HL-60 (cell line): Measurements from ENCODE around the gene CEP350.

Source experiments
- DNase-seq, 2 experiments: peaks; one replicate each; pipeline ENCODE4 v3.0.0-alpha.2; 2010 to 2020; ENCODE audit warnings: low read depth in 1 of 2, low spot score in 1 of 2
- H3K27ac ChIP-seq: fragments of 250-450 bp; sonication (Bioruptor Pico); replicated peaks from 2 replicates; pipeline ENCODE4 v1.5.1; 2020; ENCODE audit warnings: mild to moderate bottlenecking, moderate library complexity
- H3K27me3 ChIP-seq: fragments of 250-450 bp; sonication (Bioruptor Pico); 2 replicates; pipeline ENCODE4 v1.5.1; 2021; ENCODE audit warnings: mild to moderate bottlenecking, moderate library complexity; ENCODE audit not compliant: insufficient read depth, poor library complexity, severe bottlenecking
- H3K4me3 ChIP-seq: replicated peaks from 2 replicates; pipeline ENCODE4 v1.5.1; 2011; ENCODE audit warnings: mild to moderate bottlenecking, control low read depth, low read length; ENCODE audit not compliant: insufficient read depth
- GABPA ChIP-seq: IDR thresholded peaks from 2 replicates; pipeline ENCODE4 v1.6.1; 2012; ENCODE audit warnings: low read depth
- POLR2AphosphoS5 ChIP-seq: IDR thresholded peaks from 2 replicates; pipeline ENCODE4 v1.6.1; 2012; ENCODE audit warnings: low read depth
- SPI1 ChIP-seq: IDR thresholded peaks from 2 replicates; pipeline ENCODE4 v1.6.1; 2012; ENCODE audit warnings: low read depth, mild to moderate bottlenecking, borderline replicate concordance
- TF ChIP-seq, protein P1 (sequence below): IDR thresholded peaks from one replicate; pipeline ENCODE4 v1.5.1; 2011; ENCODE audit warnings: low read length, control low read depth, inconsistent platforms; ENCODE audit not compliant: insufficient read depth
- TF ChIP-seq, protein P2 (sequence below): IDR thresholded peaks from 2 replicates; pipeline ENCODE4 v1.6.1; 2012; ENCODE audit warnings: low read depth; ENCODE audit not compliant: insufficient replicate concordance

The CEP350 gene

DNA sequence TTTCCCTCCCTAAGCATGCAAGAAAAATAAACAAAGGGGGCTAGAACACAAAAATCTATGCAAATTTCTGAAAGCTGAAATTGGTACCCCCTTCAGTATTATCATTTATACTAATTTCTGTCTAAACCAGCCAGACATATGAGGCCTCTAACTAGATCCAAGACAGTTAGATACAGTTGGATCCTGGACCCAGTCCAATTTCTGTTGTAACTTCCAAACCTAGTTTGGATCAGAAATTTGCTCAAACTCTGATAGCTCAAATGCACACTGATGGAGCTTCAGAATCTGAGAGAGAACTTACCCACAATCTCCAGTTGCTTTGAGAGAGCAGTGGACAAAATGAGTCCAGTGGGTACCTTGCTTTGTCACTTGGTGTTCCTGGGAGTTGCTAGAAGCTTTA is 11.9 kb downstream of the CEP350 start:
- no peak overlapping the region for H3K27ac ChIP-seq
- TF ChIP-seq GABPA (no peak), SPI1 (no peak), POLR2AphosphoS5 (no peak)
- TF ChIP-seq, protein P1, sequence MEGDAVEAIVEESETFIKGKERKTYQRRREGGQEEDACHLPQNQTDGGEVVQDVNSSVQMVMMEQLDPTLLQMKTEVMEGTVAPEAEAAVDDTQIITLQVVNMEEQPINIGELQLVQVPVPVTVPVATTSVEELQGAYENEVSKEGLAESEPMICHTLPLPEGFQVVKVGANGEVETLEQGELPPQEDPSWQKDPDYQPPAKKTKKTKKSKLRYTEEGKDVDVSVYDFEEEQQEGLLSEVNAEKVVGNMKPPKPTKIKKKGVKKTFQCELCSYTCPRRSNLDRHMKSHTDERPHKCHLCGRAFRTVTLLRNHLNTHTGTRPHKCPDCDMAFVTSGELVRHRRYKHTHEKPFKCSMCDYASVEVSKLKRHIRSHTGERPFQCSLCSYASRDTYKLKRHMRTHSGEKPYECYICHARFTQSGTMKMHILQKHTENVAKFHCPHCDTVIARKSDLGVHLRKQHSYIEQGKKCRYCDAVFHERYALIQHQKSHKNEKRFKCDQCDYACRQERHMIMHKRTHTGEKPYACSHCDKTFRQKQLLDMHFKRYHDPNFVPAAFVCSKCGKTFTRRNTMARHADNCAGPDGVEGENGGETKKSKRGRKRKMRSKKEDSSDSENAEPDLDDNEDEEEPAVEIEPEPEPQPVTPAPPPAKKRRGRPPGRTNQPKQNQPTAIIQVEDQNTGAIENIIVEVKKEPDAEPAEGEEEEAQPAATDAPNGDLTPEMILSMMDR = no peak
- TF ChIP-seq, protein P2, sequence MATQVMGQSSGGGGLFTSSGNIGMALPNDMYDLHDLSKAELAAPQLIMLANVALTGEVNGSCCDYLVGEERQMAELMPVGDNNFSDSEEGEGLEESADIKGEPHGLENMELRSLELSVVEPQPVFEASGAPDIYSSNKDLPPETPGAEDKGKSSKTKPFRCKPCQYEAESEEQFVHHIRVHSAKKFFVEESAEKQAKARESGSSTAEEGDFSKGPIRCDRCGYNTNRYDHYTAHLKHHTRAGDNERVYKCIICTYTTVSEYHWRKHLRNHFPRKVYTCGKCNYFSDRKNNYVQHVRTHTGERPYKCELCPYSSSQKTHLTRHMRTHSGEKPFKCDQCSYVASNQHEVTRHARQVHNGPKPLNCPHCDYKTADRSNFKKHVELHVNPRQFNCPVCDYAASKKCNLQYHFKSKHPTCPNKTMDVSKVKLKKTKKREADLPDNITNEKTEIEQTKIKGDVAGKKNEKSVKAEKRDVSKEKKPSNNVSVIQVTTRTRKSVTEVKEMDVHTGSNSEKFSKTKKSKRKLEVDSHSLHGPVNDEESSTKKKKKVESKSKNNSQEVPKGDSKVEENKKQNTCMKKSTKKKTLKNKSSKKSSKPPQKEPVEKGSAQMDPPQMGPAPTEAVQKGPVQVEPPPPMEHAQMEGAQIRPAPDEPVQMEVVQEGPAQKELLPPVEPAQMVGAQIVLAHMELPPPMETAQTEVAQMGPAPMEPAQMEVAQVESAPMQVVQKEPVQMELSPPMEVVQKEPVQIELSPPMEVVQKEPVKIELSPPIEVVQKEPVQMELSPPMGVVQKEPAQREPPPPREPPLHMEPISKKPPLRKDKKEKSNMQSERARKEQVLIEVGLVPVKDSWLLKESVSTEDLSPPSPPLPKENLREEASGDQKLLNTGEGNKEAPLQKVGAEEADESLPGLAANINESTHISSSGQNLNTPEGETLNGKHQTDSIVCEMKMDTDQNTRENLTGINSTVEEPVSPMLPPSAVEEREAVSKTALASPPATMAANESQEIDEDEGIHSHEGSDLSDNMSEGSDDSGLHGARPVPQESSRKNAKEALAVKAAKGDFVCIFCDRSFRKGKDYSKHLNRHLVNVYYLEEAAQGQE = no peak
- DNase-seq = no peak
- H3K27me3 ChIP-seq = no peaks in the 10 kb centered on the region
- H3K4me3 ChIP-seq = no peak overlapping the region

DNA sequence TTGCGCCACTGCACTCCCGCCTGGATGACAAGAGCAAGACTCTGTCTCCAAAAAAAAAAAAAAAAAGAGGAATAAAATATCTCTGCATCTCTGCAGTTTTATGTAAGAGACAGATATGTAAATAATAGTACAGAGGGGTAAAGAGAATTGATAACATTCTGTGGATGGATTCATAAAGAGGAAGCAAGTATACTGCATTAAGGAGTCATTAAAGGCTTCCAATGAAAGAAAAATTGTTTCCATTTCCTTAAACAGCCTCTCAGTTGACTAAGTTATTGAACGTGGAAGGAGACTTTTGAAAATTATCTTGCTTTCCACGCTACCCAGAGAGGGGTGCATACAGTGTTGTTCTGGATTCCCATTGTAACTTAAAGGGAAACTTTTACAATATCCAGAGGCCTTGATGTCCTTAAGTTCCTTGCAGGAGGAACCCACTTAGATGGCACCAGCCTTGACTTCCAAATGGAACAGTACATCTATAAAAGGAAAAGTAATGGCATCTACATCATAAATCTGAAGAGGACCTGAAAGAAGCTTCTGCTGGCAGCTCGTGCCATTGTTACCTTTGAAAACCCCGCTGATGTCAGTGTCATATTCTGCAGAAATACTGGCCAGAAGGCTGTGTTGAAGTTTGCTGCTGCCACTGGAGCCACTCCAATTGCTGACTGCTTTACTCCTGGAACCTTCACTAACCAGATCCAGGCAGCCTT is 13.8 kb downstream of the CEP350 start:
- TF ChIP-seq, protein P2 = no peak
- TF ChIP-seq SPI1 (no peak), POLR2AphosphoS5 (no peak), GABPA (no peak)
- TF ChIP-seq, protein P1 = no peak
- Histone ChIP-seq H3K4me3 (no peak overlapping the region), H3K27ac (no peak overlapping the region), H3K27me3 (no peaks in the 10 kb centered on the region)
- DNase-seq = no peak

DNA sequence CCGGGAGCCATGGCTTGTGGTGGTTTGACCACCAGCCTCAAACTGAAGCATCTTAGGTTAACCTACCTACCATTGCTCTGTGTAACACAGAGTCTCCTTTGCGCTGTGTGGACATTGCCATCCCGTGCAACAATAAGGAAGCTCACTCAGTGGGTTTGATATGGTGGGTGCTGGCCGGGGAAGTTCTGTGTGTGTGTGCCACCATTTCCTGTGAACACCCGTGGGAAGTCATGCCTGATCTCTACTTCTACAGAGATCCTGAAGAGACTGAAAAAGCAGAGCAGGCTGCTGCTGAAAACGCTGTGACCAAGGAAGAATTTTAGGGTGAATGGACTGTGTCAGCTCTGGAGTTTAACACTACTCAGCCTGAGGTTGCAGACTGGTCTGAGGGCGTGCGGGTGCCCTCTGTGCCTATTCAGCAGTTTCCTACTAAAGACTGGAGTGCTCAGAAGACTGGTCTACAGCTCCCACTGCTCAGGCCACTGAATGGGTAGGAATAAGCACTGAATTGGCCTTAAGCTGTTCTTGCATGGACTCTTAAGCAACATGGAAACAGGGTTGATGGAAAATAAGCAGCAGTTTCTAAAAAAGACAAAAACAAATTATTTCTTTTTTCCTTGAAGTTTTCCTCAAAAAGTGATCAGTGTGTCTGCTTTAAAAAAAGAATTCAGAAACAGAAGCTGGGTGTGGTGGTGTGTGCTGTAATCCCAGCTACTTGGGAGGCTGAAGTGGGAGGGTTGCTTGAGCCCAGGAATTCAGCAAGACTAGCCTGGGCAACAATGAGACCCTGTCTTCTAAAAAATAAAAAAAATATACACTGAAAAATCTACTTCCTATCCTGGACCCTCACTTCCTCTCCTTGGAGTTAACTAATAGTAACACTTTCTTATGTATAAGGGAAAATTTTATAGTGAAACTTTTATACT is 14.6 kb downstream of the CEP350 start:
- Histone ChIP-seq H3K27ac (peak overlapping the region; percentile 10; the same call in 1 of the 2 replicates), H3K4me3 (no peak overlapping the region), H3K27me3 (no peaks in the 10 kb centered on the region)
- DNase-seq = no peak
- TF ChIP-seq POLR2AphosphoS5 (no peak), GABPA (no peak), SPI1 (peak; percentile 53; the same call in 1 of the 2 replicates)
- TF ChIP-seq, protein P2 = no peak
- TF ChIP-seq, protein P1 = no peak
